Naive thymus-derived CD8-positive, alpha-beta T cell (primary cell): Measurements from ENCODE around the gene PIK3R1. TPM values are rescaled to one million over a fixed set of nuclear protein-coding genes. Genes with fewer than 3 reads are reported as not detected.
A peak's percentile ranks its signal among the peaks of the same experiment; 100 is the strongest.

Source experiments
- ATAC-seq, 2 donors: fragments of 150-1000 bp; cut with Tn5 transposase in 1 of 2; sonication (Bioruptor Pico), chemical (Tn5 transposase) in 1 of 2; 1 replicate in 1 of 2; 2 replicates in 1 of 2; pipeline ENCODE4 v1.10.0; 2021; ENCODE audit warnings: mild to moderate bottlenecking in 2 of 2, moderate library complexity in 2 of 2
- POLR2A ChIA-PET: fragments of 350-600 bp; sonication (Branson Sonifier 250); formaldehyde crosslinking; loops from one replicate; lab custom pipeline; 2021; ENCODE audit warnings: antibody characterized with exemption; lab: Charles Lee
- DNase-seq, 10 donors: peaks; one replicate each; pipeline versions ENCODE4 v3.0.0 to v3.0.0-alpha.2; 2020 to 2022
- H3K27ac Mint-ChIP-seq, 10 donors: one replicate each; pipeline ENCODE4 v1.8.0; 2020 to 2022; ENCODE audit warnings: mild to moderate bottlenecking in 10 of 10, mixed read lengths in 10 of 10, moderate library complexity in 4 of 10, inconsistent platforms in 1 of 10
- H3K27me3 Mint-ChIP-seq, 5 donors: one replicate each; pipeline ENCODE4 v1.8.0; 2021 to 2022; ENCODE audit warnings: mixed read lengths in 5 of 5
- H3K36me3 Mint-ChIP-seq, 3 donors: one replicate each; pipeline ENCODE4 v1.8.0; 2020 to 2022; ENCODE audit warnings: mixed read lengths in 3 of 3, mild to moderate bottlenecking in 2 of 3, inconsistent platforms in 1 of 3
- H3K4me1 Mint-ChIP-seq, 4 donors: one replicate each; pipeline ENCODE4 v1.8.0; 2021 to 2022; ENCODE audit warnings: mixed read lengths in 4 of 4
- H3K4me3 Mint-ChIP-seq, 10 donors: one replicate each; pipeline ENCODE4 v1.8.0; 2020 to 2022; ENCODE audit warnings: mild to moderate bottlenecking in 10 of 10, mixed read lengths in 10 of 10, moderate library complexity in 6 of 10, inconsistent platforms in 1 of 10
- H3K9me3 Mint-ChIP-seq, 9 donors: one replicate each; pipeline ENCODE4 v1.8.0; 2020 to 2022; ENCODE audit warnings: mixed read lengths in 9 of 9, mild to moderate bottlenecking in 3 of 9, inconsistent platforms in 1 of 9, moderate library complexity in 1 of 9
- polyA plus RNA-seq, 3 donors: library from polyadenylated mRNA; unstranded; fragments of 300-500 nt; fragmentation: Illumina TruSeq; gene quantifications; one replicate each; pipeline ENCODE4 v1.2.3, GENCODE V29; 2021
- total RNA-seq, 8 experiments: library from RNA in 2 of 8; stranded (reverse) in 2 of 8; gene quantifications; one replicate each; pipeline ENCODE4 v1.2.3 and lab custom pipeline; 2021 to 2026

PIK3R1 gene
- total RNA-seq (10 to 100 TPM; 91.4 to 98.3 TPM), polyA plus RNA-seq (10 to 100 TPM; 69.1 to 98.1 (median 71.3) TPM), total RNA-seq (lab: John Stamatoyannopoulos, UW) (42.0 to 234 (median 162) reads per million in 6 experiments)

GRCh38 chr5:68215208-68215897 lies at the start of gene PIK3R1:
TSS of gene PIK3R1 (plus strand) at chr5:68215756. CDS start at chr5:68226676, 10,920 bp downstream.
- POLR2A ChIA-PET, result interaction anchor here (0.6 to 3.7 kb wide), 28 partner anchors 8 to 1211 kb away, joined by 3 to 43 read pairs (median 4); no protein-coding TSS in a partner anchor
- peak within 1 kb of the TSS; percentile 91 to 97 (median 94) for H3K4me3 Mint-ChIP-seq
- H3K36me3 Mint-ChIP-seq, result peaks cover 5 to 12% (median 7%) of the 10 kb centered on the region in 3 donors
- no peaks in the 10 kb centered on the region for H3K27me3 Mint-ChIP-seq
- peak; percentile 84 to 95 (median 91) for DNase-seq
- peak; percentile 72 to 73 for ATAC-seq
- peaks cover 0 to 11% (median 3%) of the 10 kb centered on the region in 9 donors for H3K9me3 Mint-ChIP-seq
- H3K4me1 Mint-ChIP-seq, result peaks cover 28 to 47% (median 45%) of the 10 kb centered on the region in 4 donors
- H3K27ac Mint-ChIP-seq, result peak within 1 kb of the TSS; percentile 87 to 96 (median 94)

GRCh38 chr5:68167195-68167651 lies 48.3 kb upstream of the PIK3R1 start:
- no peak overlapping the region for H3K4me3 Mint-ChIP-seq
- no peaks in the 10 kb centered on the region for H3K9me3 Mint-ChIP-seq
- ATAC-seq, result no peak
- no peak overlapping the region for H3K27ac Mint-ChIP-seq
- H3K4me1 Mint-ChIP-seq, result peaks cover 0 to 2% (median 0%) of the 10 kb centered on the region in 4 donors
- no peak for DNase-seq
- POLR2A ChIA-PET, result no interaction called here
- H3K36me3 Mint-ChIP-seq, result no peaks in the 10 kb centered on the region
- H3K27me3 Mint-ChIP-seq, result peaks cover 0 to 1% (median 0%) of the 10 kb centered on the region in 5 donors

DNA sequence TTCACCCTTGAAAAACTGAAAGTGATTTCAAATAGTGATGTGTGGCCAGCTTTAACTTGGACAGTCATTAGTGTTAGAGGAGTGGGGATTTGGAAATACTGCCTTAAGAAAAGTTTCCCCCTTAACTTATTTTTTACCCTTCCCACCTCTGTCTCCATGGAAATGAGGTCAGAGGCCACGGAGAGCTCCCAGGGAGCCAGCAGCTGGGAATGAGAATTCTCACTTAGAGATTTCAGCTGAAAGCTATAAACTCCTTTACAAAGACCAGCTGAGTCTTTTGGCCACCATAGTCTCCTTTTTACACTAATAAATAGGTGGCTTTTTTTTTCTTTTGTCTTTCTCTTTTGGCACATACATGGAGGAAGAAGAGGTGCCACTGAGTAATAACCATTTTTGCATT lies 45.7 kb upstream of the PIK3R1 start:
- H3K9me3 Mint-ChIP-seq, result no peaks in the 10 kb centered on the region
- POLR2A ChIA-PET, result no interaction called here
- H3K4me1 Mint-ChIP-seq, result peaks cover 0 to 2% (median 0%) of the 10 kb centered on the region in 4 donors
- H3K27ac Mint-ChIP-seq, result no peak overlapping the region
- DNase-seq (no peak), ATAC-seq (no peak)
- H3K4me3 Mint-ChIP-seq, result no peak overlapping the region
- no peaks in the 10 kb centered on the region for H3K36me3 Mint-ChIP-seq
- peaks cover 0 to 1% (median 0%) of the 10 kb centered on the region in 5 donors for H3K27me3 Mint-ChIP-seq

- peak overlapping the region in 1 of 10 donors; percentile 23 for H3K27ac Mint-ChIP-seq
- H3K4me3 Mint-ChIP-seq, result no peak overlapping the region
- DNase-seq (no peak), ATAC-seq (no peak)
- H3K27me3 Mint-ChIP-seq, result peaks cover 0 to 1% (median 0%) of the 10 kb centered on the region in 5 donors
- POLR2A ChIA-PET, result no interaction called here
- peaks cover 0 to 2% (median 0%) of the 10 kb centered on the region in 4 donors for H3K4me1 Mint-ChIP-seq
- H3K36me3 Mint-ChIP-seq, result no peaks in the 10 kb centered on the region
- no peaks in the 10 kb centered on the region for H3K9me3 Mint-ChIP-seq
Observed at GRCh38 chr5:68170826-68171558, 44.6 kb upstream of the PIK3R1 start.

DNA sequence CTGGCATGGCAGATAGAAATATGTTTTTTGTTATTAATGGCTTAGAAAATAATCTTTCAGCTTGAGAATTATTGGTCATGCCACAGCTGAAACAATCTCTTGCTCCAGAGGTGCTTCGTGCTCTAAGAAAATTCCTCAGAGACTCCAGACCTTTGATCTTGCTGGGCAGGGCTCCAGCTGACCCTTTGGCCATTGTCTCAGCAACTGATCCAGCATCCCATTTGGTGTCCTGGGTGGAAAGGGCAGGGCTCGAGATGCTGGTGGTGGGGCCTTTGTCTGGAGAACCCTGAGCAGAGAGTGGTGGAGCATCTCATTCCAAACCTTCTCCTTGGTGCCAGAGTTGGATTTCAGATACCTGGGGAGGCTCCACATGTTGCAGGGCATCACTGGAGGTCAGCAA lies 43.2 kb upstream of the PIK3R1 start:
- H3K4me1 Mint-ChIP-seq, result peaks cover 0 to 2% (median 0%) of the 10 kb centered on the region in 4 donors
- no peaks in the 10 kb centered on the region for H3K9me3 Mint-ChIP-seq
- DNase-seq, result no peak
- peaks cover 0 to 1% (median 0%) of the 10 kb centered on the region in 5 donors for H3K27me3 Mint-ChIP-seq
- no peaks in the 10 kb centered on the region for H3K36me3 Mint-ChIP-seq
- H3K27ac Mint-ChIP-seq, result no peak overlapping the region
- POLR2A ChIA-PET, result no interaction called here
- ATAC-seq, result no peak
- no peak overlapping the region for H3K4me3 Mint-ChIP-seq

GRCh38 chr5:68173007-68173406 lies 42.5 kb upstream of the PIK3R1 start:
- DNase-seq (no peak), ATAC-seq (no peak)
- H3K27me3 Mint-ChIP-seq, result peaks cover 0 to 1% (median 0%) of the 10 kb centered on the region in 5 donors
- H3K4me3 Mint-ChIP-seq, result no peak overlapping the region
- no peaks in the 10 kb centered on the region for H3K9me3 Mint-ChIP-seq
- peaks cover 0 to 2% (median 0%) of the 10 kb centered on the region in 4 donors for H3K4me1 Mint-ChIP-seq
- H3K27ac Mint-ChIP-seq, result no peak overlapping the region
- no peaks in the 10 kb centered on the region for H3K36me3 Mint-ChIP-seq
- POLR2A ChIA-PET, result no interaction called here

- POLR2A ChIA-PET, result no interaction called here
- Mint-ChIP-seq H3K36me3 (no peaks in the 10 kb centered on the region), H3K4me3 (no peak overlapping the region), H3K27me3 (no peaks in the 10 kb centered on the region), H3K4me1 (no peaks in the 10 kb centered on the region), H3K27ac (no peak overlapping the region), H3K9me3 (no peaks in the 10 kb centered on the region)
- no peak for DNase-seq
- no peak for ATAC-seq
Observed at GRCh38 chr5:68176253-68176652, 39.3 kb upstream of the PIK3R1 start.

DNA sequence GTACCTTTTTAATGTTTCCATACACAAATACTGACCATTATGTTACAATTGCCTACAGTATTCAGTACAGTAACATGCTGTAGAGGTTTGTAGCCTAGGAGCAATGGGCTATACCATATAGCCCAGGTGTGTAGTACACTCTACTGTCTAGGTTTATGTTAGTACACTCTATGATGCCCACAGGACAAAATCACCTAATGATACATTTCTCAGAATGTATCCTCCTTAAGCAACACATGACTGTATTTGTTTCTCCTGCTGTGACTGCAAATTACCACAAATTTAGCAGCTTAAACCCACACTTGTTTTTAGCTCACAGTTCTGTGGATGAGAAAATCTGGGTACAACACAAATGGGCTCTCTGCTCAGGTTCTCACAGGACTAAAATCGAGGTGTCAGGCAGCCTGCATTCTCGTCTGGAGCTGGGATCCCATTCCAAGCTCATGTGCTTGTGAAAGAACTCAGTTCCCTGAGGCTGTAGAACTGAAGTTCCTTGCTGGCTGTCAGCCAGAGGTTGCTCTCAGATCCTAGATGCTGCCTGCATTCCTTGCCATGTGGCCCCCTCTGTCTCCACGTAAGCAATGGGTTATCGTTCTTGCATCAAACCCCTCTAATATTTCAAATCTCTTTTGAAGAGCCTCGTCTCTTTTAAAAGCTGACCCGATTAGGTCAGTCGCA lies 38.6 kb upstream of the PIK3R1 start:
- H3K27me3 Mint-ChIP-seq, result no peaks in the 10 kb centered on the region
- no peaks in the 10 kb centered on the region for H3K4me1 Mint-ChIP-seq
- H3K4me3 Mint-ChIP-seq, result no peak overlapping the region
- no peak overlapping the region for H3K27ac Mint-ChIP-seq
- POLR2A ChIA-PET, result no interaction called here
- ATAC-seq (no peak), DNase-seq (no peak)
- H3K36me3 Mint-ChIP-seq, result no peaks in the 10 kb centered on the region
- H3K9me3 Mint-ChIP-seq, result no peaks in the 10 kb centered on the region

DNA sequence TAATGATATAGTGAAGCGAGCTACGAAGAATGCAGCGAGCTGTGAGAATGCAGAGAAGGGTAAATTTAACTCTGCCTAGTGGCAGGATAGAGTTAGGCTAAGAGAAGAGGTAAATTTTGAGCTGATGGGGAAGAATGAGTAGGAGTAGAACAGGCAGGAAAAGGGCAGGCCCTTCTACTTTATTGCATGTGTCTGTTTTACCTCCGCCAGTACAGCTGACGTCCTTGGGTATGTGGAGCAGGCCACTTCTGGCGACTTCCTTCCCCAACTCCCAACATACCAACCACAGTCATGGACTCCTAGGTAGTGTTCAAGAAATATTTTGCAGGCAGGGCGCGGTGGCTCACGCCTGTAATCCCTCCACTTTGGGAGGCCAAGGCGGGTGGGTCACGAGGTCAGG lies 37.9 kb upstream of the PIK3R1 start:
- Mint-ChIP-seq H3K9me3 (no peaks in the 10 kb centered on the region), H3K27ac (no peak overlapping the region), H3K4me3 (no peak overlapping the region), H3K4me1 (peaks cover 0 to 4% (median 0%) of the 10 kb centered on the region in 4 donors), H3K36me3 (no peaks in the 10 kb centered on the region), H3K27me3 (no peaks in the 10 kb centered on the region)
- POLR2A ChIA-PET, result no interaction called here
- ATAC-seq (no peak), DNase-seq (no peak)

DNA sequence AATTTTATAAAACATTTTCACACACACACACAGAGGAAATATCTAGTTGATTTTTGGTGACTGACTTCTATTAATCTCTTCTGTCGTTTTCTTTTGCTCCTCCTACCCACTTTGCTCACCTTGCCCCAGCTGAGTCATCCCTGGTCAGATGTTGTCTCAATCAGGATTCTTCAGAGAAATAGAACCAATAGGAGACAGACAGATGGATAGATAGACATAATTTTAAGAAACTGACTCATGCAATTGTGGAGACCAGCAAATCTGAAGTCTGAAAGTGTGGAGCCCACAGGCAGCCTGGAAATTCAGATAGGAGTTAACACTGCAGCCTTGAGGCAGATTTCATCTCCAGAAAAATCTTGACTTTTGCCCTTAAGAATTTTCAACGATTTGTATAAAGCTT lies 37.0 kb upstream of the PIK3R1 start:
- Mint-ChIP-seq H3K4me1 (peaks cover 0 to 6% (median 0%) of the 10 kb centered on the region in 4 donors), H3K9me3 (no peaks in the 10 kb centered on the region), H3K4me3 (no peak overlapping the region), H3K27me3 (no peaks in the 10 kb centered on the region), H3K27ac (no peak overlapping the region), H3K36me3 (no peaks in the 10 kb centered on the region)
- no peak for DNase-seq
- ATAC-seq, result no peak
- POLR2A ChIA-PET, result no interaction called here

DNA sequence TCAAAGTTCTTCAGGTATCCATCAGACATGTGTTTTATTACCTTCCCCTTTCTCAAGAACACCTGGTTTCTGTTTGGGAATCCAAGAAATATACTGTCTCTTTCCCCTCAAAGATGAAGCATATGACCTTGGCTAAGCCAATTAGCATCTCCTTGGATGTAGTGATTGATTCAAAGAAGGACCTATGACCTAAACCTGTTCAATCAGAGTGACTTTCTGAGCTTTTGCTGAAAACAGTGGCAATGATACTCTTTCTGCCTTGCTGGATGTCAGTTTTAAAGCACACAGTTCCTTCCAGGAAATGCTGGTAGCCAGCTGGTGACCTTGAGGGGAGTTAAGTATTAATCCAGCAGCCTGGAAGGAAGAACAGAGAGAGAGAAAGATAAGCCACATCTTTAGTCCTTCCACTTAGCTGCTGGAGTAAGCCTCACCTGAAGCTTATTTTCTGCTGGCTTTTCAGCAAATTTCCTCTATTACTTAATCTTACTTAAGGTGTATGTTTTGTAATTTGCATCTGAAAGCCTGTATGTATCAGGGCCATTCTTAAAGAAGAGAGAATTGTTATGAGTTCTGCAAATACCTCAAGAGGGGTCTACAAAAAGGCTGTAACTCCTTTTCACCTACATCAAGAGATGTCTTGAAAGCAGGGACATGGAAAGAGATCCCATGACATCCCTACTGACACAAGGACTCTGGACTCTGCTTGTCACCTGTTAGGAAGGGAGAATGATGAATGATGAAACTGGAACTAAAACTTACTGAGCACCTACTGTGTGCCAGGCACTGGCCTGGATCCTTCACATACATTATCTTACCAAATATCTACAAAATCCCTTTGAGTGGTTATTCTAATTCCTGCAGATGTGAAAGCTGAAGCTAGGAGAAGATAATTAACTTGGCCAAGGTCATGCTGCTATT lies 35.2 kb upstream of the PIK3R1 start:
- POLR2A ChIA-PET, result no interaction called here
- Mint-ChIP-seq H3K27ac (no peak overlapping the region), H3K27me3 (no peaks in the 10 kb centered on the region), H3K4me1 (peaks cover 0 to 6% (median 0%) of the 10 kb centered on the region in 4 donors), H3K9me3 (no peaks in the 10 kb centered on the region), H3K36me3 (no peaks in the 10 kb centered on the region), H3K4me3 (no peak overlapping the region)
- ATAC-seq (no peak), DNase-seq (no peak)
